HEK293T (cell line): ENCODE measurements around the gene SLC6A19.
A peak's percentile ranks its signal among the peaks of the same experiment; 100 is the strongest.

Experiments used
- CTCF ChIA-PET: fragments of 350-600 bp; formaldehyde crosslinking; extraction: SDS; loops from one replicate; lab custom pipeline; 2021; ENCODE audit warnings: antibody characterized with exemption, inconsistent platforms; lab: Yijun Ruan, JAX
- POLR2A ChIA-PET: fragments of 350-600 bp; formaldehyde crosslinking; extraction: SDS; loops from one replicate; lab custom pipeline; 2020; ENCODE audit warnings: antibody characterized with exemption, inconsistent platforms; lab: Yijun Ruan, JAX
- DNase-seq: peaks from one replicate; pipeline ENCODE4 v3.0.0; 2012; ENCODE audit warnings: mixed read lengths; ENCODE audit errors: extremely low spot score
- ARNT ChIP-seq: fragments of 450-650 bp; IDR thresholded peaks from 2 replicates; pipeline ENCODE4 v1.6.1; 2017; ENCODE audit warnings: mild to moderate bottlenecking
- BHLHE40 ChIP-seq: fragments of 450-650 bp; IDR thresholded peaks from 2 replicates; pipeline ENCODE4 v1.6.1; 2016; ENCODE audit warnings: mild to moderate bottlenecking, moderate library complexity, borderline replicate concordance
- CTBP1 ChIP-seq: fragments of 450-650 bp; IDR thresholded peaks from 2 replicates; pipeline ENCODE4 v1.6.1; 2016; ENCODE audit warnings: borderline replicate concordance
- ELF4 ChIP-seq: fragments of 450-650 bp; IDR thresholded peaks from 2 replicates; pipeline ENCODE4 v1.6.1; 2017; ENCODE audit warnings: antibody characterized with exemption
- FOXA1 ChIP-seq: fragments of 450-650 bp; IDR thresholded peaks from 2 replicates; pipeline ENCODE4 v1.6.1; 2016; ENCODE audit warnings: mild to moderate bottlenecking
- FOXK2 ChIP-seq: fragments of 450-650 bp; IDR thresholded peaks from 2 replicates; pipeline ENCODE4 v1.6.1; 2016; ENCODE audit warnings: mild to moderate bottlenecking
- FOXM1 ChIP-seq: fragments of 450-650 bp; IDR thresholded peaks from 2 replicates; pipeline ENCODE4 v1.6.1; 2017; ENCODE audit warnings: mild to moderate bottlenecking, borderline replicate concordance
- HDGF ChIP-seq: fragments of 450-650 bp; IDR thresholded peaks from 2 replicates; pipeline ENCODE4 v1.6.1; 2017; ENCODE audit warnings: antibody characterized with exemption, borderline replicate concordance
- L3MBTL2 ChIP-seq: fragments of 450-650 bp; conservative IDR thresholded peaks from 2 replicates; pipeline ENCODE4 v1.6.1; 2016; ENCODE audit warnings: mild to moderate bottlenecking
- LEF1 ChIP-seq: fragments of 450-650 bp; IDR thresholded peaks from 2 replicates; pipeline ENCODE4 v1.6.1; 2017; ENCODE audit warnings: mild to moderate bottlenecking, borderline replicate concordance
- NFRKB ChIP-seq: fragments of 450-650 bp; IDR thresholded peaks from 2 replicates; pipeline ENCODE4 v1.6.1; 2016; ENCODE audit warnings: mild to moderate bottlenecking, moderate library complexity
- PKNOX1 ChIP-seq: fragments of 450-650 bp; IDR thresholded peaks from 2 replicates; pipeline ENCODE4 v1.6.1; 2016
- SP1 ChIP-seq: fragments of 450-650 bp; IDR thresholded peaks from 2 replicates; pipeline ENCODE4 v1.6.1; 2017
- SUZ12 ChIP-seq: fragments of 450-650 bp; IDR thresholded peaks from 2 replicates; pipeline ENCODE4 v1.6.1; 2016; ENCODE audit warnings: mild to moderate bottlenecking
- TARDBP ChIP-seq: fragments of 450-650 bp; IDR thresholded peaks from 2 replicates; pipeline ENCODE4 v1.6.1; 2016
- ZNF384 ChIP-seq: fragments of 450-650 bp; IDR thresholded peaks from 2 replicates; pipeline ENCODE4 v1.6.1; 2016

Gene SLC6A19

GRCh38 chr5:1175801-1176472 is 25.5 kb upstream of the SLC6A19 start:
- ChIA-PET CTCF (no interaction called here), POLR2A (no interaction called here)
- TF ChIP-seq ZNF384: no peak
- no peak for TF ChIP-seq TARDBP
- TF ChIP-seq LEF1: no peak
- TF ChIP-seq FOXK2: no peak
- TF ChIP-seq PKNOX1: no peak
- TF ChIP-seq FOXA1: no peak
- TF ChIP-seq BHLHE40: no peak
- DNase-seq: no peak

GRCh38 chr5:1176473-1177391 is 24.7 kb upstream of the SLC6A19 start:
- CTCF ChIA-PET: no interaction called here
- POLR2A ChIA-PET: no interaction called here
- DNase-seq: peak; percentile 57

GRCh38 chr5:1177826-1178528 is 23.4 kb upstream of the SLC6A19 start:
- no peak for DNase-seq
- CTCF ChIA-PET: no interaction called here
- POLR2A ChIA-PET: no interaction called here
- TF ChIP-seq ZNF384 (no peak), BHLHE40 (no peak), TARDBP (no peak), PKNOX1 (no peak), FOXM1 (no peak), NFRKB (no peak), SUZ12 (no peak), FOXK2 (no peak), ARNT (no peak), FOXA1 (no peak), SP1 (no peak), LEF1 (no peak), HDGF (no peak), L3MBTL2 (no peak), CTBP1 (no peak), ELF4 (no peak)

More at GRCh38 chr5:1176473-1177391, 24.7 kb upstream of the SLC6A19 start:
- TF ChIP-seq HDGF: no peak
- no peak for TF ChIP-seq SP1
- TF ChIP-seq PKNOX1: peak; percentile 97
- TF ChIP-seq TARDBP: no peak
- no peak for TF ChIP-seq FOXK2
- no peak for TF ChIP-seq ARNT

- POLR2A ChIA-PET: no interaction called here
- TF ChIP-seq FOXA1 (no peak), ARNT (no peak), HDGF (no peak), ELF4 (no peak), LEF1 (no peak), L3MBTL2 (no peak), FOXK2 (no peak), ZNF384 (no peak), TARDBP (no peak), CTBP1 (no peak), SUZ12 (no peak), BHLHE40 (no peak), NFRKB (no peak), PKNOX1 (no peak), FOXM1 (no peak), SP1 (no peak)
- DNase-seq: no peak
- CTCF ChIA-PET: no interaction called here
Observed at GRCh38 chr5:1178529-1179382, 22.6 kb upstream of the SLC6A19 start.

GRCh38 chr5:1179383-1179715 is 22.0 kb upstream of the SLC6A19 start:
- POLR2A ChIA-PET: no interaction called here
- CTCF ChIA-PET: interaction anchor here (0.5 kb wide), 1 partner anchor 766 kb away, joined by 3 read pairs; no protein-coding TSS in a partner anchor
- TF ChIP-seq FOXK2: no peak
- no peak for TF ChIP-seq FOXM1
- no peak for TF ChIP-seq ELF4
- TF ChIP-seq L3MBTL2: no peak
- no peak for TF ChIP-seq SP1
- no peak for TF ChIP-seq ARNT
- TF ChIP-seq SUZ12: no peak
- no peak for TF ChIP-seq HDGF
- no peak for TF ChIP-seq LEF1
- TF ChIP-seq TARDBP: no peak
- no peak for TF ChIP-seq CTBP1
- TF ChIP-seq NFRKB: no peak
- TF ChIP-seq FOXA1: no peak
- TF ChIP-seq PKNOX1: no peak
- TF ChIP-seq BHLHE40: no peak
- TF ChIP-seq ZNF384: no peak
- no peak for DNase-seq
